DMS53 treated with DMSO at 0.1 percent for 48 hours (cell line): ENCODE measurements around the gene IFNAR1.
"Not testable (repeated sequence)": the region's sequence is repeated elsewhere in the genome, so short reads cannot be mapped to it uniquely, and the experiment has no call there.

ENCODE experiments used
- DNase-seq: peaks from one replicate; lab custom pipeline; 2025; ENCODE audit not compliant: unreplicated experiment; lab: John Stamatoyannopoulos, UW

The IFNAR1 gene

DNA sequence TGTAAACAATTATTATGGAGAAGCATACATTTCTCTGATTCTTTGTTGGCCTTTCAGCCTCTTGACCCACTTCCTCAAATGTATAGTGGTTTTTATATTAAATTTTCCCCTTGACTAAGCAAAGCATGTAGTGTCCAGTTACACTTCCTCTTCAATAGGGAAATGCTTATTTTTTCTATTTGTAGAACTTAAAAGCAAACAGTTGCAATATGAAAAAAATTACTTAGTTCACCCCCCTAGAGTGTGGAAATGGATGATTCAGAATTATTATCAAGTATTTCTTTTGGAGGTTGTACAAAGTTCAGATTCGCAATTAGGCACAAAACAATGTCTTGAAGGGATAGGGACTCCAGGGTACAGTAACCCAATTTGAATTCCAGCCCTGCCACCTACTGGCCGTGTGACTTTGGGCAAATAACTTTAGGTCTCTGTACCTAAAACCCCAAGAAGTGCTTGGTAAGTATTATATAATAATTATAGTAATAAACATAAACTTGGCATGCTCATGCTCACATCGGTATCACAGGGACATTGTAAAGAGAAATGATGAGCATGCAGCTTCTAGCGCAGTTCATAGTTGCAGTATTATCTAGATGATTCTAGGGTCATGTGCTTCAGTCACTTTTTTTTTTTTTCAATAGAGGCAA lies 49.8 kb downstream of the IFNAR1 start:
- peak; percentile 46 for DNase-seq

- no peak for DNase-seq
Measured at GRCh38 chr21:33375101-33375644, 50.4 kb downstream of the IFNAR1 start.

GRCh38 chr21:33377221-33377920 lies 52.6 kb downstream of the IFNAR1 start:
- no peak for DNase-seq

DNA sequence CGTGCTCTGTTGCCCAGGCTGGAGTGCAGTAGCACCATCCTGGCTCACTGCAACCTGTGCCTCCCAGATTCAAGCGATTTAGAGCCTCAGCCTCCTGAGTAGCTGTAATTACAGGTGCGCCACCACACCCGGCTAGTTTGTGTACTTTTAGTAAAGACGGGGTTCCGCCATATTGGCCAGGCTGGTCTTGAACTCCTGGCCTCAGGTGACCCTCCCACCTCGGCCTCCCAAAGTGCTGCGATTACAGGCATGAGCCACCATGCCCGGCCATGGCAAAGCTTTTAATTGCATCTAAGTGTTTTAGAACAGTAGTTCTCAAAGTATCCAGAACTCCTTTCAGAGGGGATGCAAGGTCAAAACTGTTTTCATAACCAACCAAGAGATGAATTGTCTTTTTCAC lies 53.3 kb downstream of the IFNAR1 start:
- DNase-seq, result no peak

DNA sequence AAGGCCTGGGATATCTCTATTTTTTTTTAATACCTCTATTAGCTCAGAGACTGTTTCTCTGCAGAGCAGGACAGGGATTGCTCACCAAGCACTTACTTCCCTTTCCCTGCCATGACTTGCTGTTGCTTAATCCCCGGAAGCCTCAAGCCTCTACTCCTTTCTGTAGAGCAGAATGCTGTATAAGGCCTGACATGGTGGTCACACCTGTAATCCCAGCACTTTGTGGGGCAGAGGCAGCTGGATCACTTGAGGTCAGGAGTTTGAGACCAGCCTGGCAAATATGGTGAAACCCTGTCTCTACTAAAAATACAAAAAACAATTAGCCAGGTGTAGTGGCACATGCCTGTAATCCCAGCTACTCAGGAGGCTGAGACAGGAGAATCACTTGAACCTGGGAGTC lies 55.2 kb downstream of the IFNAR1 start:
- not testable (repeated sequence) for DNase-seq

GRCh38 chr21:33380483-33380998 lies 55.8 kb downstream of the IFNAR1 start:
- peak; percentile 66 for DNase-seq

DNA sequence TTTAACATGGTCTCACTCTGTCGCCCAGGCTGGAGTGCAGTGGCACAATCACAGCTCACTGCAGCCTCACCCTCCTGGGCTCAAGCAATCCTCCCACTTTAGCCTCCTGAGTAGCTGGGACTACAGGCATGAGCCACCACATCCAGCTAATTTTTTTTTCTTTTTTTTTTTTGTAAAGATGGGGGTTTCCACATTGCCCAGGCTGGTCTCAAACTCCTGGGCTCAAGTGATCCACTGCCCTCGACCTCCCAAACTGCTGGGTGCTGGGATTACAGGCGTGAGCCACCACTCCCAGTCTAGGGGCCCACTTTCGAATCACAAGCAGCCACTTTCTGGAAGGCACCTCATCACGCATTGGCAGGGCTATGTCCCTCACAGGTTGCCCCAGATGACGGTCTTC lies 56.6 kb downstream of the IFNAR1 start:
- not testable (repeated sequence) for DNase-seq

- peak; percentile 34 for DNase-seq
Measured at GRCh38 chr21:33383056-33383888, 58.5 kb downstream of the IFNAR1 start.

- no peak for DNase-seq
Measured at GRCh38 chr21:33384841-33385331, 60.1 kb downstream of the IFNAR1 start.

DNA sequence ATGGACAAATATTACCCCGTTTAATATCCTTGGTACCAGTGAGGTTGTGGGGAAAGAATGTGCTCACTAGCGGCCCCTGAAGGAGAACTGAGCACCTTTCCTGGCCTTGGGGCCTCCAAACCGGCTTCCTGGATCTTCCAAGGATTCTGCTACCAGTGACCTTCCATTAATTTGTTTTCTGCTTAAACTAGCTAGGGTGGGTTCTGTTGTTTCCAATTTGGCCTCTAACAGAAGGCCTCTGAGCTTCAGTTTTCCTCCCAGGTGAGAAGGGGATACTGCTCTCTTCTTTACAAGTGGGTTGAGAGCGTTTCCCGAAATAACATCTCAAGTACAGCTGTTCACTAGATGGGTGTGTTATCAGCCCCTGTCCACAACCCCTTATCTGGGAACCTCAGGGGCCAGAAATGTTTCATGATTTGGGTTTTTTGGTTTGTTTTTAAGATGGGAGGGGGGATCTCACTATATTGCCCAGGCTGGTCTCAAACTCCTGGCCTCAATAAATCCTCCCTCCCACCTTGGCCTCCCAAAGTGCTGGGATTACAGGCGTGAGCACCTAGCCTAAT lies 61.5 kb downstream of the IFNAR1 start:
- DNase-seq, result no peak

GRCh38 chr21:33387294-33387693 lies 62.5 kb downstream of the IFNAR1 start:
- DNase-seq, result no peak

DNA sequence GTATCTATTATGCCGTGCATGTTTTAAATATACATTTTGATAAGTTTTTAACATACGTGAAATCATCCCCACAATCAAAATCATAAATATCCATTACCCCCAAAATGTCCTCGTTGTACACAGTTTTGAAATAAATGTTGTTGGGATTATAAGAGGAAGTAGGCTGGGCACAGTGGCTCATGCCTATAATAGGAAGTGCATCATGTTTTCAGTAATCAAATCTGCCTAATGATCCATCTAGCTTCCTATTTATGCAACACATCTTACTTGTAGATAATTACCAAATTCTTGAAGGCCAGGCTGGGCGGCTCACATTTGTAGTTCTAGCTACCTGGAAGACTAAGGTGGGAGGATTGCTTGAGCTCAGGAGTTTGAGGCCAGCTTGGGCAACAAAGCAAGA lies 63.4 kb downstream of the IFNAR1 start:
- DNase-seq, result no peak

DNA sequence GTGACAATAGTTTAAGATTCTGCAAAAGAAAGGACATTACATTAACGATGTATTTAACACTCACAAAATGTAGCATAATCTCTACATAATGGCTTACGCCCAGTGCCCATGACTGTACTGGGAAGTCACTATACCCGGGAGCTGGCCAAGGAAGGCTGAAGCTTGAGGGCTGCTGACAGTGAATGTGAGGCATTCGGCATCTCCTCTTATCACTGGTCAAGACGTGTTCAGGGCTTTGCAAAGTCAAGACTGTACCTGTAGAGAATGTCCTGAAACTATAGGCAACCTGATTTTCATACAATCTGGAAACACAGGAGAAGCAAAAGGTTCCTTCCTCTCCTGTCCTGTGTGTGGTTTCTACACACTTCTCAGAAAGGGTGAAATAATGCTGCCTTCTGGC lies 65.7 kb downstream of the IFNAR1 start:
- DNase-seq, result no peak

DNA sequence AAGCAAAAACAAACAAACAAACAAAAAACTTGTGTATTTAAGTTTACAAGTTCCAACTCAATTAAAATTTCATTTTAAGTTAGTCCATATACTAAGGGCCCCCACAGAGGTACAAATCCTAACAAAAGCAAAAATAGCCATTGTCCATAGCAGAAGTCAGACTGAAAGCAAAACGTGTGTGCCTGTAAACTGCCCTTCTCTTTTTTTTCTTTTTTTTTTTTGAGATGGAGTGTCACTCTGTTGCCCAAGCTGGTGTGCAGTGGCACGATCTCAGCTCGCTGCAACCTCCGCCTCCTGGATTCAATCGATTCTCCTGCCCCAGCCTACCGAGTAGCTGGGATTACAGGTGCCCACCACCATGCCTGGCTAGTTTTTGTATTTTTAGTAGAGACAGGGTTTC lies 66.9 kb downstream of the IFNAR1 start:
- DNase-seq, result no peak

- no peak for DNase-seq
Measured at GRCh38 chr21:33392284-33392985, 67.7 kb downstream of the IFNAR1 start.

DNA sequence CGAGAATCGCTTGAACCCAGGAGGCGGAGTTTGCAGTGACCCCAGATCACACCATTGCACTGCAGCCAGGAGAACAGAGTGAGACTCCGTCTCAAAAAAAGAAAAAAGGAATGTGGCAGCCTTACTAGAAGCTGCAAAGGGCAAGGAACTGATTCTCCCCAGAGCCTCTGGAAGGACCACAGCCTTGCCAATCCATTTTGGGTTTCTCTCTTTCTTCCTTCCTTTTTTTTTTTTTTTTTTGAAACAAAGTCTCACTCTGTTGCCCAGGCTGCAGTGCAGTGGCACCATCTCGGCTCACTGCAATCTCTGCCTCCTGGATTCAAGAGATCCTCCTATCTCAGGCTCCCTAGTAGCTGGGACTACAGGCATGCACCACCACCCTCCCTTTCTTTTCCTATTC lies 68.6 kb downstream of the IFNAR1 start:
- no peak for DNase-seq

DNA sequence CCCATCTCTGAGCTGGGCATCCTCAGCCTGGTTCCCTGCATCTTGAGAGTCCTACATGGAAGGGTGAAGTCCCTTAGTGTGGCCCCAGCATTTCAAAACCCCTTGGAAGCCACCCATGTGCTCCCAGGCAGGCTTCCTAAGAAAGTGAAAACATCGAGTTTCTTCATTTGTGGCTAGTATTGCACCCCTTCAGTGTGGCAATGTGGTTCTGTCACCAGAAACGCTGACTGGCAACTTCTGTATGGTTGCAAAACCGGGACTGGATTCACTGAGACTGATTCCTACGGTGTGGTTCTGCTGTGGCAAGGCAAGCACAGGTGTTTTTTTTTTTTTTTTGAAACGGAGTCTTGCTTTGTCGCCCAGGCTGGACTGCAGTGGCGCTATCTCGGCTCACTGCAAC lies 69.5 kb downstream of the IFNAR1 start:
- DNase-seq, result no peak

DNA sequence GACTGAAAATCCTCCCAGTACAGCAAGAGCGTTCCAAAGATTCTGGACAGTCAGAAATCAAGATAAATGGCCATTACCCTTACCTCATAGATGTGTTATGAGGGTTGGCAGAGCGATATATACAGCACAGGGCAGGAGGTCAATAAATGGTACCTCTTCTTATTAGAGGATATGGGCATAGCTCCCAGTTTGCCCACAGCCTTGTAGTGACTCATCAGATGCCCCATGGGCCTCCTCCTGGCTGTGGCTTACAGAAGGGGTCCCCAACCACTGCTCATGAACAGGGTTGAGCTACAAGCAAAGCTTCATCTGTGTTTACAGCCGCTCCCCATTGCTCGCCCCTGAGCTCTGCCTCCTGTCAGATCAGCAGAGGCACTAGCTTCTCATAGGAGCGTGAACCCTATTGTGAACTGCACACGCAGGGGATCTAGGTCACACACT lies 71.1 kb downstream of the IFNAR1 start:
- DNase-seq, result no peak

GRCh38 chr21:33396436-33396835 lies 71.7 kb downstream of the IFNAR1 start:
- no peak for DNase-seq

- DNase-seq, result no peak
Measured at GRCh38 chr21:33396951-33397350, 72.2 kb downstream of the IFNAR1 start.
